H1 (cell line): ENCODE measurements around the gene SLC2A13.

ENCODE experiments used
- CHD1 ChIP-seq: IDR thresholded peaks from 2 replicates; pipeline ENCODE4 v1.6.1; 2012; ENCODE audit warnings: low read depth, low read length, improper control_type of control experiment
- KDM1A ChIP-seq: fragments of 200-600, 300-600 bp; sonication (generic); IDR thresholded peaks from 2 replicates; pipeline ENCODE4 v1.7.1; 2016; ENCODE audit warnings: mild to moderate bottlenecking, low read length, borderline replicate concordance
- MAFK ChIP-seq: IDR thresholded peaks from 2 replicates; pipeline ENCODE4 v1.6.1; 2012; ENCODE audit warnings: low read depth, mild to moderate bottlenecking, improper control_type of control experiment, low read length
- POLR2A ChIP-seq, 2 experiments: IDR thresholded peaks; 1 replicate in 1 of 2; 2 replicates in 1 of 2; pipeline ENCODE4 v1.6.1; 2011; ENCODE audit warnings: low read depth in 2 of 2, low read length in 2 of 2, mild to moderate bottlenecking in 2 of 2; ENCODE audit errors: control extremely low read depth in 1 of 2
- POLR2AphosphoS5 ChIP-seq: IDR thresholded peaks from 2 replicates; pipeline ENCODE4 v1.6.1; 2011; ENCODE audit warnings: low read depth, low read length
- RAD21 ChIP-seq, 2 experiments: IDR thresholded peaks in 1 of 2; conservative IDR thresholded peaks in 1 of 2; 2 replicates each; pipeline ENCODE4 v1.6.1; 2011; ENCODE audit warnings: low read depth in 2 of 2, low read length in 2 of 2, improper control_type of control experiment in 1 of 2, inconsistent platforms in 1 of 2, mild to moderate bottlenecking in 1 of 2, moderate library complexity in 1 of 2
- SIN3A ChIP-seq, 2 experiments: IDR thresholded peaks in 1 of 2; conservative IDR thresholded peaks in 1 of 2; 2 replicates each; pipeline ENCODE4 v1.6.1; 2011 to 2012; ENCODE audit warnings: low read length in 2 of 2, improper control_type of control experiment in 1 of 2, low read depth in 1 of 2, mild to moderate bottlenecking in 1 of 2
- TAF1 ChIP-seq: IDR thresholded peaks from 2 replicates; pipeline ENCODE4 v1.6.1; 2011; ENCODE audit warnings: mild to moderate bottlenecking, low read depth, low read length
- TF ChIP-seq, protein P1 (sequence below), 3 experiments: IDR thresholded peaks; 1 replicate in 2 of 3; 2 replicates in 1 of 3; pipeline versions ENCODE4 v1.5.1 to v1.6.1; 2011; ENCODE audit warnings: low read length in 3 of 3, mild to moderate bottlenecking in 3 of 3, inconsistent platforms in 2 of 3, low read depth in 1 of 3, moderate library complexity in 1 of 3; ENCODE audit not compliant: insufficient read depth in 1 of 3; ENCODE audit errors: control extremely low read depth in 1 of 3
- TF ChIP-seq, protein P2 (sequence below): IDR thresholded peaks from 2 replicates; pipeline ENCODE4 v1.6.1; 2011; ENCODE audit warnings: low read length, improper control_type of control experiment

DNA sequence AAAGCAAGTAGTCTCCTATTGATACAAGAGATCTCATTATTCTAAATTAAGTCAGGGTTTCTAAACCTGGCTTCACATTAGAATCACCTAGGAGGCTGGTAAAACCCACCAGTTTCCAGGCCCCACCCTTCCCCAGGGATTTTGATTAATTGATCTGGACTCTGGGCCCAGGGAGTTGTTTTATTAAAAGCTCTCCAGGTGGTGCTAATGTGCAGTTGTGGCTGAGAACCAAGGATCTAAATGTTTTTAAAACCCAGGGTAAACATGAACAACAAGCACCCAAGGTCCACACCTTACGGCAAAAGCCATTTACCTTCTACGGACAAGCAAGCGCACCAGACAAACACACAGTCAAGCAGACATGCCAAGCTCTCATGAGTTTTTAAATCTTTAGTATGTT is 73.9 kb downstream of the SLC2A13 start:
- no peak; a peak in 1 of 4 replicates for TF ChIP-seq RAD21 (IDR thresholded peaks at IDR 0.05 in 1 of 2, conservative IDR thresholded peaks at IDR 0.05 in 1 of 2; ENCODE audit: low read depth in 2 of 2, low read length in 2 of 2)
- no peak for TF ChIP-seq SIN3A (conservative IDR thresholded peaks at IDR 0.05 in 1 of 2, IDR thresholded peaks at IDR 0.05 in 1 of 2; ENCODE audit: low read depth in 1 of 2, low read length in 2 of 2)
- TF ChIP-seq, protein P1, sequence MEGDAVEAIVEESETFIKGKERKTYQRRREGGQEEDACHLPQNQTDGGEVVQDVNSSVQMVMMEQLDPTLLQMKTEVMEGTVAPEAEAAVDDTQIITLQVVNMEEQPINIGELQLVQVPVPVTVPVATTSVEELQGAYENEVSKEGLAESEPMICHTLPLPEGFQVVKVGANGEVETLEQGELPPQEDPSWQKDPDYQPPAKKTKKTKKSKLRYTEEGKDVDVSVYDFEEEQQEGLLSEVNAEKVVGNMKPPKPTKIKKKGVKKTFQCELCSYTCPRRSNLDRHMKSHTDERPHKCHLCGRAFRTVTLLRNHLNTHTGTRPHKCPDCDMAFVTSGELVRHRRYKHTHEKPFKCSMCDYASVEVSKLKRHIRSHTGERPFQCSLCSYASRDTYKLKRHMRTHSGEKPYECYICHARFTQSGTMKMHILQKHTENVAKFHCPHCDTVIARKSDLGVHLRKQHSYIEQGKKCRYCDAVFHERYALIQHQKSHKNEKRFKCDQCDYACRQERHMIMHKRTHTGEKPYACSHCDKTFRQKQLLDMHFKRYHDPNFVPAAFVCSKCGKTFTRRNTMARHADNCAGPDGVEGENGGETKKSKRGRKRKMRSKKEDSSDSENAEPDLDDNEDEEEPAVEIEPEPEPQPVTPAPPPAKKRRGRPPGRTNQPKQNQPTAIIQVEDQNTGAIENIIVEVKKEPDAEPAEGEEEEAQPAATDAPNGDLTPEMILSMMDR (IDR thresholded peaks at IDR 0.05; ENCODE audit: control extremely low read depth in 1 of 3, insufficient read depth in 1 of 3, low read depth in 1 of 3, low read length in 3 of 3): no peak
- TF ChIP-seq POLR2A (IDR thresholded peaks at IDR 0.05; ENCODE audit: control extremely low read depth in 1 of 2, low read depth in 2 of 2, low read length in 2 of 2): no peak
- TF ChIP-seq MAFK: no peak
- TF ChIP-seq POLR2AphosphoS5: no peak
- TF ChIP-seq, protein P2, sequence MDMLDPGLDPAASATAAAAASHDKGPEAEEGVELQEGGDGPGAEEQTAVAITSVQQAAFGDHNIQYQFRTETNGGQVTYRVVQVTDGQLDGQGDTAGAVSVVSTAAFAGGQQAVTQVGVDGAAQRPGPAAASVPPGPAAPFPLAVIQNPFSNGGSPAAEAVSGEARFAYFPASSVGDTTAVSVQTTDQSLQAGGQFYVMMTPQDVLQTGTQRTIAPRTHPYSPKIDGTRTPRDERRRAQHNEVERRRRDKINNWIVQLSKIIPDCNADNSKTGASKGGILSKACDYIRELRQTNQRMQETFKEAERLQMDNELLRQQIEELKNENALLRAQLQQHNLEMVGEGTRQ: no peak
- TF ChIP-seq KDM1A: no peak
- TF ChIP-seq CHD1: no peak
- no peak for TF ChIP-seq TAF1
